Superior temporal gyrus (tissue), 1 donor: ENCODE data around the gene TECPR2.
A peak's percentile ranks its signal among the peaks of the same experiment; 100 is the strongest.
"Not testable (repeated sequence)": the region's sequence is repeated elsewhere in the genome, so short reads cannot be mapped to it uniquely, and the experiment has no call there.

ENCODE experiments used
- DNase-seq: peaks from one replicate; pipeline ENCODE4 v3.0.0-alpha.2; 2016; ENCODE audit errors: extremely low spot score

The TECPR2 gene

GRCh38 chr14:102333795-102334705 is 28.7 kb upstream of the TECPR2 start:
- no peak for DNase-seq

DNA sequence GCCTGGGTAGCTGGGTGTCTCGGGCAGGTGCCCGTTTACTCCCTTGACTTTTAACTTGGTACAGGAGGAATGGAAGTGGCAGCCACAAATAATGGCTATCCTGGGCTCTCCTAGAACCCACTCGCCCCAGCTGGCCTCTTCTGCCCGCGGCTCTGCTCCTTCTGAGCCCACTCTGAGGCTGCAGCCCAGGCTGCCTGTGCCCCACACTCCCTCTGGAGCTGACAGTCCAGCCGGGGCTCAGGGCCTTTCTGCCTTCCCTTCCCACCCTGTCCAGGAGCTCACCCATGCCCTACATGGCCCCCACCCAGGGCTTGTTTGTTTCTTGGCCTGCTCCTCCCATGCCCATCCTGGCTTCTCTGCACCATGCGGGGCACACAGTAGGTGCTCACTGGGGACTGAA is 27.6 kb upstream of the TECPR2 start:
- no peak for DNase-seq

DNA sequence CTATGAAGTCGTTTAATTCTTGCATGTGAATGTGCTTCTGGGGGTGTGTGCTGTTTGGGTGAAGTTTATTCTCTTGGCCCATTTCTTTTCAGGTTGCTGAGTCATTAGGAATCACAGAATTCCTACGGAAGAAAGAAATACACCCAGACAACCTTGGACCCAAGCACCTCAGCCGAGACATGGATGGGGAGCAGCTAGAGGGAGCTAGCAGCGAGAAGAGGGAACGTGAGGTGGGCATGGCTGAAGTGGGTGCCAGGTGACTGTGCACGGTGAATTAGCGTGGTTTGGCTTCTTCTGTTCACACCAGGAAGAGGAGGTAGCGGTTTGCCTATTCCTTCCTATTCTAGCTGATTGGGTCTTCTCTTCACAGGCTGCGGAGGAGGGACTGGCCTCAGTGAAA is 24.0 kb upstream of the TECPR2 start:
- no peak for DNase-seq

GRCh38 chr14:102341566-102341965 is 21.2 kb upstream of the TECPR2 start:
- no peak for DNase-seq

DNA sequence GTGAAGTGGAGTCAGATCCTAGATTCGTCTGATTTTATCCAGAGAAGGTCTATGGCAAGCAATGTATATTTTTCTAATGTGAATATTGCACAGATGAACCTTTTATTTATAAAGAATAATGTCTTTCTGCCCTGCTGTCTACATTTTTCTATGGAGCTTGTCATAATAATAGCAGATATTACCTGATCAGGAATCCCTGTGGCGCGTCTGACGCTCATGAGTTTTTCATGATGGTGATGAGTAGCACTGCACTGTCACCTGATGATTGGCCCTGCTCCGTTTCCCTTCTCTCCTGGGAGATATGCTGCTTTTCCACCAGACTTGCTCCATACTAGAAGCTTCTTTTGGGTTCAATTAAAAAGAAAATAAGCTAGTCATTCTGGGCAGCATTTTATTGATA is 20.5 kb upstream of the TECPR2 start:
- DNase-seq = no peak

DNA sequence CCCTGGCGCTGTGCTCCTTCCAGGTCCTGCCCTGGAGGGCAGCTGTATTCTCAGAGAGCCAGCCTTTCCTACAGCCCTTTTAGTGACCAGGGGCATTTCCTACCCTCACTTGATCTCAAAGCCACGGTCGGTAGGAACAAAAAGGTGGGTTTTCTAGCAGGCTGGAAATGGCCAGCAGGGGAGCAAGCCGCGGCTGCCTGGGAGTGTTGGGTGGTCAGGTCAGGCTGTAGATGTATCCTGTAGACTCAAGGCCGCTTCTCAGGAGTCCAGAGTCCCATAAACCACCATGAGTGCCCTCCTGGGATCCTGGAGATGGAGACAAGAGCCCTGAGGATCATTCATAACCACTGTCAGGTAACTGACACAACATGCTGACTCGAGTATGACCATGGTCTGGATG is 18.7 kb upstream of the TECPR2 start:
- DNase-seq = no peak

- peak; percentile 97 for DNase-seq
Observed at GRCh38 chr14:102344485-102344884, 18.3 kb upstream of the TECPR2 start.

- no peak for DNase-seq
Observed at GRCh38 chr14:102345232-102345631, 17.5 kb upstream of the TECPR2 start.

DNA sequence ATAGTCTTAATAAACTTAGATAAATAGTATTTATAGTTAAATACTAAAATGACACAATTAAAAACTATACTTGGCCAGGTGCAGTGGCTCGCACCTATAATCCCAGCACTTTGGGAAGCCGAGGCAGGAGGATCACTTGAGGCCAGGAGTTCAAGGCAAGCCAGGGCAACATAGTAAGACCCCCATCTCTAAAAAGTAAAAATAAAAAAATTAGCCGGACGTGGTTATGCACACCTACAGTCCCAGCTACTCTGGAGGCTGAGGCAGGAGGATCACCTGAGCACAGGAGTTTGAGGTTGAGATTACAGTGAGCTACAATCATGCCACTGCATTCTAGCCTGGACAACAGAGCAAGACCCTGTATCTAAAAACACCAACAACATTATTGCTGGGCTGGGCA is 16.1 kb upstream of the TECPR2 start:
- DNase-seq = no peak

DNA sequence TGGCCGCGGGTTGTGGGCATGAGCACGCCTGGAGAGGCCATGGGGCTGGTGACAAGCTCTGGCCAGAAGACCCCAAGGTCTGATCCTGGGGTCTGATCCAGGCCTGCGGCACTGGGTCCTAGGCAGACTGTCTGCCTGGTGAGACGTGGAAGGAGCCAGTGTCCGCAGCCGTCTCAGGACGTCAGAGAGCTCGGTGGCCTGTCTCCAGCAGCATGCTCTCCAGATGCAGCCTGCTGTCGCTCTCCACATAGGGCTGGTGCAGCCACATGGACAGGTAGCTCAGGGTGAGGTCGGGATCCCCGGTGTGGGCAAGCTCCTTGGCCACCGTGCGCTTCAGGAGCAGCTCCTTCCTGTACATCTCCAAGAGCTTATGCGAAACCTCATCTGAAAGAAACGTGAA is 14.4 kb upstream of the TECPR2 start:
- DNase-seq = no peak

GRCh38 chr14:102351023-102351422 is 11.7 kb upstream of the TECPR2 start:
- no peak for DNase-seq

GRCh38 chr14:102351593-102351992 is 11.1 kb upstream of the TECPR2 start:
- not testable (repeated sequence) for DNase-seq

- peak; percentile 36 for DNase-seq
Observed at GRCh38 chr14:102352213-102352612, 10.5 kb upstream of the TECPR2 start.

DNA sequence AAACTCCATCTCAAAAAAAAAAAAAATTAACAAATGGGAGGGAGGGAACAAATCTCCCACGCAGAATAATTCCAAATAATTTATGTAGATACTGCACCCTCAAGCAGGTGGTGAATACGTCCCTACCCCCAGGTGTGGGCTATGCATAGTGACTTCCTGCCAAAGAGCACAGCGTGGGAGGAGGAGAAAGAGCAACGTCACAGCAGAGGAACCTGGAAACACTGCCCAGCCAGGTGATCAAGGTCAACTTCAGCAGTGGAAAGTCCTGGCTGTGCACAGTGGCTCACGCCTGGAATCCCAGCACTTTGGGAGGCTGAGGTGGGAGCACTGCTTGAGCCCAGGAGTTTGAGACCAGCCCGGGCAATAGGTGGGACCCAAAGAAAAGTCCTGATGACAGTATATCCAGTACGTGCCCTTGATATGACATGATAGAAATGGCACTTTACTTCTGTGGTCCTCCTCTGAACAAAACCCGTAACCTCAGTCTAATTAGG is 9.6 kb upstream of the TECPR2 start:
- no peak for DNase-seq

DNA sequence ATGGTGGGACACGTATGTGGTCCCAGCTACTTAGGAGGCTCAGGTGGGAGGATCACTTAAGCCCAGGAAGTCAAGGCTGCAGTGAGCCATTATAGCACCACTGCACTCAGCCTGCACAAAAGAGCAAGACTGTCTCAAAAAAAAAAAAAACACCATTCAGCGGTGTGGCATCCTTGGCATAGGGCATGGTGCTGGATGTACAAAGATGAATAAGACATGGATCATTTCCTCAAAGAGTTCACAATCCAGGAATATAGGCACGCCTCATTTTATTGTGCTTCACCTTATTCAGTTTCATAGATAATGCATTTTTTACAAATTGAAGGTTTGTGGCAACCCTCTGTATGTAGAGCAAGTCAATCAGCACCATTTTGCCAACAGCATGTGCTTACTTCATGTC is 6.5 kb upstream of the TECPR2 start:
- no peak for DNase-seq

DNA sequence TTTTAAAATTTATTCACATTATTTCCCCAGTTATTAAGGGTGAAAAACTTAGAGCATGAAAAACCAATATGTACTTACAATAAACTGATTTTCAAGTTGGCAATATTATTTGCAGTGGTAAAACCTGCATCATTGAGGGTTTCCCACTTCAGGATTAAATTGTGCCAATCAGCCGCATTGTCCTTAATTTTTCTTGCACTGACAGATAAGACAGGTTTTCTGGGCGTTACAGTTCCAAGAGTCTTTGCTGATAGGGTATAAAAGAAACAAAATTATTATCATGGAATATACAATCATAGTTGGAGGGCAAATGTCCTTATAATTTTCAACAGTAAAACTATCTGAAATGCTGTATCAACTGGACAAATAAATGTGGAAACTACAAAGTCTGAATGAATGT is 3.4 kb upstream of the TECPR2 start:
- DNase-seq = no peak

DNA sequence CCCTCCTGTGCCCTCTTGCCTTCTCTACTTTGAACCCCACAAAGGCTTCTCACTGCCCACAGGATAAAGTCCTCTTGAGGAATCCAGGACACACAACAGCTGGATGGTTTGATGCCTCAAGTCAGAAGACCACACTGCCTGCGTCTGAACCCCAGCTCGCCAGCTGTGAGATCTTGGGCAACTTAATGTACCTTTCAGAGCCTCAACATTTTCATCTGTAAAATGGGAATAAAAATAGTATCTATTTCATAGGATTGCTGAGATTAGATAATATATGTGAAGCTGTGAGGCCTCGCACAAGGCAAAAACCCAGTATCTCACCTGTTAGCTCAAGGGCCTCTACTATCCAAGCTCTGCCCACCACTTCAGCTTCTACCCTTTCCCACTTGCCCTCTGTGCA is 2.4 kb upstream of the TECPR2 start:
- no peak for DNase-seq

DNA sequence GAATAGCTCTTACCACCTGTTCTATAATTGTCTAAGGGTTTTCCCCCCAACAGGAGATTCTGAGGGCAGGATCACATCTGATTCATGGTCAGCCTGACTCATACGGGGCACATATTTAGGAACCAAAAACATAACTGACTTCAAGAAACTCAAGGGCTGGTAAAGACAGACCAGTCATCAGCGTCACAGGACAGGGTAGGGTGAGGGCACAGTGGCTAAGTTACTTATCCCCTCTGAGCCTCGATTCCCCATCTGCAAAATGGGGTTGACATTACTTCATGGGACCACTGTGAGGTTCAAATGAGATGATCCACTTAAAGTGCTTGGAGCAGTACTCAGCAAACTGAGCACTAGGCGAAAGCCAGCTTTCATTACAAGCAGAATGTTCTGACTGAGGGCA is 657 bp upstream of the TECPR2 start:
- no peak for DNase-seq

DNA sequence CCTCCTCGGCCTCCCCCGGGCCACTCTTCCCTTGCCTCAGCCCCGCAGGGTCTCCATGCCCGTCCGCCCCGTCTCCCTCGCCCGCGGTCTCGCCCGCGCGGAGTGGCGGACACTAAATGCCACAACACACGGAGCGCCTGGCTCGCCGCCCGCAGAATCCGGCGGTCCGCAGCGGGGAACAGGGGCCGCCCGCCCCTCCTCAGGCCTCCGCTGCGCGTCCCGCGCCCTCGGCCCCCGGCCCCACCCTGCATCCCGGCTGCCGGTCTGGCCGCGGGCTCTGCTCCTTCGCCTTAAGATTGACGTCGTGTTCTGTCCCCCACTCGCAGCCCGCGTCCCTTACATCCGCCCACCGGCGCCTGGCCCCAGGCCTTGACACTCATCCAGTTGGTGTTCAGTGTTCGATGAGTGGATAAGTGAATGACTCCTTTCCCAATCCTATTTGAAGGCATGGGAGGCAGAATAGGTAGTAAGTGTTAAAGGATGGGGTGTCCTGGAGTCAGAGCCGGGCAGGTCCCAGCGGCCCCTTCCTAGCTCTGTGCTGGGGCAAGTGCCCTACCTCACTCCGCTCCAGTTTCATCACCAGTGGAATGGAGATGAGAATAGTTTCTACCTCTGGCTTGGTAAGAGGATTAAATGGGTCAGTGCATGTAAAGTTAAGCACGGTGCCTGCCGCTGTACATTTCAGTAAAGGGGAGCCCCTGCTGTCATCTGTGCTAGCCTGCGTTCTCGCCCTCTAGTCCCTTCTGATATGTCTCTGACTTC is 622 bp downstream of the TECPR2 start:
- DNase-seq = peak; percentile 73

DNA sequence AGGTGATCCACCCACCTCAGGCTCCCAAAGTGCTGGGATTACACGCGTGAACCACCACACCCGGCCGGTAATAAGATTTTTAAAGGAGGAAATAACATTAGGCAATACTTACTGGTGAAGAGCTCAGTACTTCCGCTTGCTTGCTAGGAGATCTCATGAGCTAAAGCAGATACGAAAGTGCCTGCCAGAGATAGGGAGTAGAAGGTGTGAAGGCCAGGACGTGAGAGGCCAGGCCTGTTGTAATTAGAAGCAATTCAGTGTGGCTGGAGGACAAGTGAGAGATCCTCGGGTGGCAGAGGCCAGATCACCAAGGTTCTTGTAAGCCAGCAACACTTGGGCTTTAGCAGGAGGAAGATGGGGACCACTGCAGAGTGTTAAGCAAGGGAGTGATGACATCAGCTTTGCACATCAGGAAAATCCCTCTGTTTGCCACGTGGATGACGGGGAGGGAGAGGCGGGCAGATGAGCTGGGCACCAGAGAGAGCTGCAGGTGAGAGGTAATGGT is 7.6 kb downstream of the TECPR2 start:
- no peak for DNase-seq

- DNase-seq = no peak
Observed at GRCh38 chr14:102371361-102371760, 8.6 kb downstream of the TECPR2 start.

DNA sequence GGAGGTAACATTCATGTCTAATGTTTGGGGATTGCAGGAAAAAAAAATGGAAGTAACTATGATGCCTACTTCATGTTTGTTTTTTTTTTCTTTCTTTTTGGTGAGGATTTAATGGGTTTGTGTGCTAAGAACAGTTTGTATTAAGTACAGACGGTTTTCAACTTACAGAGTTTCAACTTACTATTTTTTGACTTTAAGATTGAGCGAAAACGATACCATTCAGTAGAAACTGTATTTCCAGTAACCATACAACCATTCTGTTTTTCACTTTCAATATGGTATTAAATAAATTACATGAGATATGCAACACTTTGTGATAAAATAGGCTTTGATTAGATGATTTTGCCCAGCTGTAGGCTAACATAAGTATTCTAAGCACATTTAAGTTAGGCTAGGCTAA is 10.4 kb downstream of the TECPR2 start:
- DNase-seq = no peak

- no peak for DNase-seq
Observed at GRCh38 chr14:102374264-102374663, 11.5 kb downstream of the TECPR2 start.
